Stomach smooth muscle (tissue), 2 donors: ENCODE measurements around the gene SLC2A4.
"Not testable (repeated sequence)": the region's sequence is repeated elsewhere in the genome, so short reads cannot be mapped to it uniquely, and the experiment has no call there.

ENCODE experiments used
- H3K27ac ChIP-seq: one replicate; pipeline ENCODE4 v1.7.0; 2013; ENCODE audit warnings: mild to moderate bottlenecking, low read length, inconsistent platforms
- H3K27me3 ChIP-seq, 2 donors: one replicate each; pipeline ENCODE4 v1.7.0; 2013; ENCODE audit warnings: low read length in 2 of 2; ENCODE audit not compliant: insufficient read depth in 2 of 2, control insufficient read depth in 1 of 2
- H3K36me3 ChIP-seq, 2 donors: one replicate each; pipeline ENCODE4 v1.7.0; 2013; ENCODE audit warnings: low read length in 2 of 2; ENCODE audit not compliant: control insufficient read depth in 2 of 2, insufficient read depth in 2 of 2
- H3K4me1 ChIP-seq: one replicate; pipeline ENCODE4 v1.7.0; 2013; ENCODE audit warnings: low read length; ENCODE audit not compliant: control insufficient read depth, insufficient read depth
- H3K4me3 ChIP-seq, 2 donors: one replicate each; pipeline ENCODE4 v1.7.0; 2013; ENCODE audit warnings: low read length in 2 of 2
- H3K9ac ChIP-seq, 2 donors: one replicate each; pipeline ENCODE4 v1.7.0; 2013; ENCODE audit warnings: low read length in 2 of 2, mild to moderate bottlenecking in 1 of 2
- H3K9me3 ChIP-seq, 2 donors: one replicate each; pipeline ENCODE4 v1.7.0; 2013; ENCODE audit warnings: low read length in 2 of 2; ENCODE audit not compliant: control insufficient read depth in 2 of 2
- donor health status: healthy.
- donor health status: Pancreatic carcinoma.

SLC2A4 gene

GRCh38 chr17:7328009-7328408 is 46.5 kb downstream of the SLC2A4 start:
- H3K36me3 ChIP-seq: peaks cover 22 to 23% of the 10 kb centered on the region in 2 donors
- peak overlapping the region; percentile 85 for H3K27ac ChIP-seq
- H3K4me3 ChIP-seq: no peak overlapping the region
- peaks cover 23% of the 10 kb centered on the region for H3K4me1 ChIP-seq
- no peaks in the 10 kb centered on the region for H3K9me3 ChIP-seq
- peak overlapping the region in 1 of 2 donors; percentile 86 for H3K9ac ChIP-seq
- H3K27me3 ChIP-seq: no peaks in the 10 kb centered on the region

- H3K9me3 ChIP-seq: no peaks in the 10 kb centered on the region
- peaks cover 23% of the 10 kb centered on the region for H3K4me1 ChIP-seq
- H3K4me3 ChIP-seq: peak within 1 kb of the TSS; percentile 96 to 100
Observed at GRCh38 chr17:7328840-7329373, 47.4 kb downstream of the SLC2A4 start, which contains the start of gene NEURL4. Gene NEURL4 (minus strand): TSS chr17:7329335. CDS start chr17:7329312, 23 bp downstream.

GRCh38 chr17:7329374-7329996 is 48.0 kb downstream of the SLC2A4 start:
- Histone ChIP-seq H3K27ac (peak overlapping the region; percentile 85), H3K27me3 (no peaks in the 10 kb centered on the region), H3K36me3 (peaks cover 8 to 13% of the 10 kb centered on the region in 2 donors), H3K4me3 (peak overlapping the region; percentile 96 to 100), H3K9me3 (no peaks in the 10 kb centered on the region), H3K9ac (peak overlapping the region; percentile 82 to 86), H3K4me1 (peaks cover 23% of the 10 kb centered on the region)

More at GRCh38 chr17:7328840-7329373, 47.4 kb downstream of the SLC2A4 start, which contains the start of gene NEURL4:
- peak within 1 kb of the TSS; percentile 85 for H3K27ac ChIP-seq
- peaks cover 13 to 17% of the 10 kb centered on the region in 2 donors for H3K36me3 ChIP-seq
- H3K27me3 ChIP-seq: no peaks in the 10 kb centered on the region
- H3K9ac ChIP-seq: peak within 1 kb of the TSS; percentile 86 to 87

GRCh38 chr17:7329997-7330637 is 48.6 kb downstream of the SLC2A4 start:
- peaks cover 3 to 4% of the 10 kb centered on the region in 2 donors for H3K27me3 ChIP-seq
- H3K27ac ChIP-seq: peak overlapping the region; percentile 85
- no peaks in the 10 kb centered on the region for H3K9me3 ChIP-seq
- peak overlapping the region; percentile 96 to 100 for H3K4me3 ChIP-seq
- H3K9ac ChIP-seq: peak overlapping the region; percentile 82 to 86
- H3K36me3 ChIP-seq: peaks cover 4 to 8% of the 10 kb centered on the region in 2 donors
- H3K4me1 ChIP-seq: peaks cover 23% of the 10 kb centered on the region

- H3K36me3 ChIP-seq: peaks cover 3% of the 10 kb centered on the region in 2 donors
- peak overlapping the region; percentile 47 to 86 for H3K9ac ChIP-seq
- H3K27me3 ChIP-seq: peaks cover 6 to 7% of the 10 kb centered on the region in 2 donors
- peak overlapping the region; percentile 96 to 100 for H3K4me3 ChIP-seq
- H3K4me1 ChIP-seq: peaks cover 23% of the 10 kb centered on the region
- no peaks in the 10 kb centered on the region for H3K9me3 ChIP-seq
- peak overlapping the region; percentile 85 for H3K27ac ChIP-seq
Observed at GRCh38 chr17:7330638-7331015, 49.1 kb downstream of the SLC2A4 start.

GRCh38 chr17:7332111-7332510 is 50.6 kb downstream of the SLC2A4 start:
- Histone ChIP-seq H3K9ac (no peak overlapping the region), H3K4me3 (no peak overlapping the region), H3K36me3 (no peaks in the 10 kb centered on the region), H3K27ac (no peak overlapping the region), H3K9me3 (no peaks in the 10 kb centered on the region), H3K27me3 (peaks cover 10 to 11% of the 10 kb centered on the region in 2 donors), H3K4me1 (peaks cover 23% of the 10 kb centered on the region)

- Histone ChIP-seq H3K4me1 (peaks cover 22% of the 10 kb centered on the region), H3K27me3 (peaks cover 11 to 12% of the 10 kb centered on the region in 2 donors)
- H3K4me3 ChIP-seq, H3K9ac ChIP-seq, H3K27ac ChIP-seq, H3K9me3 ChIP-seq, H3K36me3 ChIP-seq: not testable (repeated sequence)
Observed at GRCh38 chr17:7332600-7333069, 51.1 kb downstream of the SLC2A4 start.

- Histone ChIP-seq H3K9me3 (no peaks in the 10 kb centered on the region), H3K4me3 (no peak overlapping the region), H3K4me1 (peaks cover 7% of the 10 kb centered on the region), H3K27ac (no peak overlapping the region), H3K9ac (no peak overlapping the region), H3K27me3 (peaks cover 11 to 12% of the 10 kb centered on the region in 2 donors), H3K36me3 (no peaks in the 10 kb centered on the region)
Observed at GRCh38 chr17:7334938-7335538, 53.5 kb downstream of the SLC2A4 start.

GRCh38 chr17:7335765-7336164 is 54.2 kb downstream of the SLC2A4 start:
- not testable (repeated sequence) for H3K9ac ChIP-seq, H3K4me3 ChIP-seq, H3K36me3 ChIP-seq, H3K9me3 ChIP-seq, H3K27ac ChIP-seq, H3K4me1 ChIP-seq
- H3K27me3 ChIP-seq: peaks cover 11 to 12% of the 10 kb centered on the region in 2 donors

GRCh38 chr17:7336240-7337175 is 55.0 kb downstream of the SLC2A4 start, which contains the start of gene ACAP1:
Gene ACAP1 (plus strand): TSS chr17:7336529. CDS start chr17:7336735, 206 bp downstream.
- H3K27me3 ChIP-seq: peaks cover 12 to 14% of the 10 kb centered on the region in 2 donors
- H3K9ac ChIP-seq: no peak within 1 kb of the TSS
- no peak within 1 kb of the TSS for H3K27ac ChIP-seq
- no peaks in the 10 kb centered on the region for H3K9me3 ChIP-seq
- no peaks in the 10 kb centered on the region for H3K36me3 ChIP-seq
- H3K4me1 ChIP-seq: no peaks in the 10 kb centered on the region
- H3K4me3 ChIP-seq: no peak within 1 kb of the TSS
